RWPE2 (cell line): ENCODE measurements around the gene PDE4B.

Experiments
- ATAC-seq: fragments of 200-7000 bp; cut with Tn5 transposase; 3 replicates; pipeline ENCODE4 v1.9.1; 2021; ENCODE audit warnings: low read depth
- DNase-seq: peaks from one replicate; pipeline ENCODE4 v3.0.0-alpha.2; 2020; ENCODE audit warnings: low spot score
- H3K27ac ChIP-seq: fragments of 450-650 bp; 2 replicates; pipeline ENCODE4 v1.5.1; 2017; ENCODE audit warnings: mild to moderate bottlenecking; ENCODE audit not compliant: poor library complexity, severe bottlenecking
- H3K27me3 ChIP-seq: fragments of 250-450 bp; sonication (Bioruptor Pico); 2 replicates; pipeline ENCODE4 v1.5.1; 2021; ENCODE audit warnings: mild to moderate bottlenecking, moderate library complexity; ENCODE audit not compliant: insufficient read depth, poor library complexity, severe bottlenecking
- H3K36me3 ChIP-seq: fragments of 250-450 bp; sonication (Bioruptor Pico); 2 replicates; pipeline ENCODE4 v1.5.1; 2020; ENCODE audit warnings: low read depth, mild to moderate bottlenecking, moderate library complexity
- H3K4me1 ChIP-seq: fragments of 250-450 bp; sonication (Bioruptor Pico); 2 replicates; pipeline ENCODE4 v1.5.1; 2021; ENCODE audit warnings: mild to moderate bottlenecking, moderate library complexity; ENCODE audit not compliant: insufficient read depth, poor library complexity, severe bottlenecking
- H3K4me3 ChIP-seq: fragments of 250-450 bp; sonication (Bioruptor Pico); 2 replicates; pipeline ENCODE4 v1.5.1; 2021; ENCODE audit warnings: mild to moderate bottlenecking, moderate library complexity; ENCODE audit not compliant: severe bottlenecking
- H3K9me3 ChIP-seq: fragments of 250-450 bp; sonication (Bioruptor Pico); 2 replicates; pipeline ENCODE4 v1.5.1; 2021; ENCODE audit warnings: mild to moderate bottlenecking, moderate library complexity; ENCODE audit not compliant: severe bottlenecking
- TF ChIP-seq, protein P1 (sequence below): fragments of 450-650 bp; IDR thresholded peaks from one replicate; pipeline ENCODE4 v1.5.1; 2017; ENCODE audit warnings: mild to moderate bottlenecking, moderate library complexity; ENCODE audit not compliant: poor library complexity, severe bottlenecking

The PDE4B gene

DNA sequence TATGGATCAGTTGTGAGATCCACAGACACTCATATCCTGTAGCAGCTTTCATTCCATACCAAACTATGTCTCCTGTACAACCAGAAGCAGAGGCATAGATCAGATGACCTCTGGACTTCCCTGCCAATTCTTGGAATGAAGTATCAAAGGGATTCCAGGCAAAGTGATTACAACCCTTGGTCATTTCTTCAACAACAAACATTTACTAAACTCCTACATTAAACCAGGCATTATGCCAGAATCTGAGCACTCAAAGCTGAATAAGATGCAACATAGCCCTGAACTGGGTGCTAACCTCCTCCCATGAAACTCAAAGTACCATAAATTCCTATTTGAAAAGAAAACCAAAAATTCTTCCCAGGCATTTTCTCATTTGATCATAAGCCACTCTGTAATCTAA lies 620.0 kb downstream of the PDE4B start:
- no peaks in the 10 kb centered on the region for H3K27me3 ChIP-seq
- no peaks in the 10 kb centered on the region for H3K36me3 ChIP-seq
- DNase-seq (no peak), ATAC-seq (no peak)
- peaks cover 3% of the 10 kb centered on the region for H3K9me3 ChIP-seq
- no peaks in the 10 kb centered on the region for H3K4me1 ChIP-seq
- TF ChIP-seq, protein P1, sequence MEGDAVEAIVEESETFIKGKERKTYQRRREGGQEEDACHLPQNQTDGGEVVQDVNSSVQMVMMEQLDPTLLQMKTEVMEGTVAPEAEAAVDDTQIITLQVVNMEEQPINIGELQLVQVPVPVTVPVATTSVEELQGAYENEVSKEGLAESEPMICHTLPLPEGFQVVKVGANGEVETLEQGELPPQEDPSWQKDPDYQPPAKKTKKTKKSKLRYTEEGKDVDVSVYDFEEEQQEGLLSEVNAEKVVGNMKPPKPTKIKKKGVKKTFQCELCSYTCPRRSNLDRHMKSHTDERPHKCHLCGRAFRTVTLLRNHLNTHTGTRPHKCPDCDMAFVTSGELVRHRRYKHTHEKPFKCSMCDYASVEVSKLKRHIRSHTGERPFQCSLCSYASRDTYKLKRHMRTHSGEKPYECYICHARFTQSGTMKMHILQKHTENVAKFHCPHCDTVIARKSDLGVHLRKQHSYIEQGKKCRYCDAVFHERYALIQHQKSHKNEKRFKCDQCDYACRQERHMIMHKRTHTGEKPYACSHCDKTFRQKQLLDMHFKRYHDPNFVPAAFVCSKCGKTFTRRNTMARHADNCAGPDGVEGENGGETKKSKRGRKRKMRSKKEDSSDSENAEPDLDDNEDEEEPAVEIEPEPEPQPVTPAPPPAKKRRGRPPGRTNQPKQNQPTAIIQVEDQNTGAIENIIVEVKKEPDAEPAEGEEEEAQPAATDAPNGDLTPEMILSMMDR: no peak
- no peak overlapping the region for H3K27ac ChIP-seq
- no peak overlapping the region for H3K4me3 ChIP-seq

DNA sequence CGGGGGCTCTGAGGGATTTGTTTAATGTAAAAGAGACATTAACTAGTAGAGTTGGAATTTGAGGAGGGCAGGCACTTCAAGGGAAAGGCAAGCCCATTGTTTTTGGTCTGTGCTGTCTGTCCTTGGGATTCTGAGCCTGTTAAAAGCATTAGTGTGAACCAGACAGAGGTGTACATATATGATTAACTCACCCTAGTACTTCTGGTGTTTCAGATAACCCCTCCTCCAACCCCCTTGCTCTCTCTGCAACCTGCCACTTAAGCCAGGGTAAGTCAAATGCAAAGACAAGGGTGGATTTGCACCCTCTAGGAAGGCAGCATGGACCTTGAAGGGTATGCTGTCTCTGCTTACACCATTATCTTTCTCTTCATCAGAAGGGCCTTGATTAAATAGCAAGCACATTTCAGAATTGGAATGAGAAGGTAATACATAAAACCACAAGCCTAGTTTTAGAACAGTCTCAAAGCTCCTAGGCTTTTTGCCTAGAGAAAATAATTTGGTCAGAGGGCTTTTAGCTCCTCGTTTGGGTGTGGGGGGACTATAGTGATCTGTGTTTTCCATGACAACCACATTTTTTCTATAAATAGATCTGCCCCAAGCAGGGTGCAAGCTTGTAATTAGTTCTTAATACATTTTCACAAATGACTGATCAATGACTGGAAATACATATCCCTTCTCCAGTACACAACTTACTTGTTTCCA lies 620.6 kb downstream of the PDE4B start:
- TF ChIP-seq, protein P1: no peak
- no peak for ATAC-seq
- no peak for DNase-seq

DNA sequence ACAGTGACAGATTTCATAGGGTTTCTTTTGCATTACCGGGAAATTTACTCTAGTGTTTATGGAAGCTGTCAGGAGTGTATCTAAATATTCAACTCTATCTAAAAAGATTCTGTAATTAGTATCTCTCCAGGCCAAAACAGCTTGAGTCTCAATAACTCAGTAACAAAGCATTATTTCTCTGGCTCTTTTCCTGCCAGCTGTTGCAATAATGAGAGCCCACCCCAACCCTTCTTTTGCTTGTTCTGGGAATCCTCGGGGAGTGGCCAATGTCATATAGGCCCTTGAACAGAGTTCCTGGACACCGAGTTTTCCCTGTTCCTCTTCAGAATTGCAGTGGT lies 621.1 kb downstream of the PDE4B start:
- TF ChIP-seq, protein P1: no peak
- no peak for ATAC-seq
- Histone ChIP-seq H3K9me3 (peaks cover 3% of the 10 kb centered on the region), H3K27me3 (no peaks in the 10 kb centered on the region), H3K36me3 (no peaks in the 10 kb centered on the region), H3K27ac (no peak overlapping the region), H3K4me3 (no peak overlapping the region), H3K4me1 (no peaks in the 10 kb centered on the region)
- DNase-seq: no peak

More for the DNA sequence above, 620.6 kb downstream of the PDE4B start:
- no peaks in the 10 kb centered on the region for H3K27me3 ChIP-seq
- H3K36me3 ChIP-seq: no peaks in the 10 kb centered on the region
- H3K4me3 ChIP-seq: no peak overlapping the region
- no peak overlapping the region for H3K27ac ChIP-seq
- peaks cover 3% of the 10 kb centered on the region for H3K9me3 ChIP-seq
- no peaks in the 10 kb centered on the region for H3K4me1 ChIP-seq

DNA sequence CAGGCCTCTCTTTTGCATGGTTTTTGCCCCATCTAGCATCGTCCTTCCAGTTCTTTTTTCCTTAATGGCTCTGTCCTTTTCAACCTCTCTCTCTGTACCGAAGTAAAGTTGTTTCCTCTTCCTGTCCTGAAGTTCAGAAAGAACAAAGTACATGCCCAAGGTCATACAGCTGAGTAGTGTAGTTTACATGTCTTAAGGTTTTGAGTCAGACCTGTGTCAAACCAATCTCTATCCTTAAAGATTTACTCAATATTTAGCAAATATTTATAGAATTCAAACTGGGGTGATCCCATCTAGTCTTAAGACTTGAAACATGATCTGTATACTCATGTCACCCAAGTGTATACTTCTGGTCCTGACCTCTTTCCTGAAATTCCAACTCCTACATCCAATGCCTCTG lies 622.6 kb downstream of the PDE4B start:
- ATAC-seq (no peak), DNase-seq (no peak)
- no peaks in the 10 kb centered on the region for H3K36me3 ChIP-seq
- H3K27ac ChIP-seq: no peak overlapping the region
- H3K4me3 ChIP-seq: no peak overlapping the region
- H3K9me3 ChIP-seq: peaks cover 3% of the 10 kb centered on the region
- no peaks in the 10 kb centered on the region for H3K4me1 ChIP-seq
- H3K27me3 ChIP-seq: no peaks in the 10 kb centered on the region
- TF ChIP-seq, protein P1: no peak

DNA sequence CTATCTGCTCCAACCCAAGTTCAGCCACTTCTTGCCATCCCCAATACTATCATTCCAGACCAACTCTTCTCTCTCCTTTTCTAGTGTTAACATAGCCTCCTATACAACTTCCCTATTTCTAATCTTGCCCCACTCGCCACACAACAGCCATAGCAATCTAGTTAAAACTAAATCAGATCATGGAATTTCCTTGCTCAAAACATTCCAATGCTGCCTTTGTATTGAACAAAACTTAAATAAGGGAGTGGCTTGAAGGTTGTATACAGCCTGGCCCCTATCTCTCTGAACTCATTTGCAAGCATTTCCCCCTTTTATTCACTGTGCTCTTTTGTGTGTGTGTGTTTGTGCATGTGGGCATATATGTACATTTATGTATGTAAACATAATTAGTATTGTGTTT lies 623.2 kb downstream of the PDE4B start:
- Histone ChIP-seq H3K27ac (no peak overlapping the region), H3K4me3 (no peak overlapping the region), H3K36me3 (no peaks in the 10 kb centered on the region), H3K4me1 (no peaks in the 10 kb centered on the region), H3K27me3 (no peaks in the 10 kb centered on the region), H3K9me3 (peaks cover 3% of the 10 kb centered on the region)
- DNase-seq (no peak), ATAC-seq (no peak)
- TF ChIP-seq, protein P1: no peak
